ENCODE data around the gene CERS3. TPM values are rescaled to one million over a fixed set of nuclear protein-coding genes. Genes with fewer than 3 reads are reported as not detected.

Gene CERS3
- total RNA-seq (not detected), polyA plus RNA-seq (not detected)

DNA sequence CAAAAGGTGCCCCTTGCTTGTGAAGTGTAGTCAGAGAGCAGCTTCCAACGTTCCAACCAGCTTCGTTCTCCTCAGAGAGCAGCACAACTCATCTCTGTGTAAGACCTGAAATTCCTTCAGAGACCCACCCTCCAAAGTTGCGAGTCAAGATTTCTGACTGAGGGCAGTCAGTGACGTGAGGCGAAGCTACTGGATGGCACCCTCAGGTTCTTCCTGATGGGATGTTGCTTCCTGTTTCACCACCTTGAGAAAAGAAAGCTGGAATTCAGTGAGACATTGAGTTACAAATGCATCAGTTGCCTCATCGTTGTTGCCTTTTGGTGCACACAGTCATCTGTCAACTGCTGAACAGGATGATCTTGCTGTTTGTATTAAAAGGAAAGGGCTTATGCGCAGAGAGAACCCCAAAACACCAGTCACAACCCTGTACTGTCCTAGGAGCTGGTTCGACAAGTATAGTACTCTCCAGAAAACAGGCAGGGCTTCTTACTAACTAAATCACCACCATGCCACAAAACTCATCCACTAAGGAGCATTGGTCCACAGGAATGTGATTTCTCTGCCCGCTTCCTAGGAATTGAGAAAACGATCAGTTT lies at the start of gene CERS3:
TSS of gene CERS3 (minus strand) at position 118 of the 596 bp plus-strand sequence. CDS start 27,101 bp downstream, outside the sequence.
- Histone ChIP-seq H3K27me3 (ENCODE audit: control insufficient read depth in 4 of 4, insufficient read depth in 4 of 4, low read length in 3 of 4) (no peaks in the 10 kb centered on the region), H3K36me3 (ENCODE audit: control insufficient read depth in 4 of 4, insufficient read depth in 3 of 4, low read depth in 1 of 4, low read length in 3 of 4) (no peaks in the 10 kb centered on the region), H3K9me3 (ENCODE audit: control insufficient read depth in 4 of 4, low read length in 3 of 4) (no peaks in the 10 kb centered on the region), H3K4me1 (ENCODE audit: control insufficient read depth in 4 of 4, insufficient read depth in 4 of 4, low read length in 3 of 4) (peaks cover 0 to 11% (median 10%) of the 10 kb centered on the region in 4 donors), H3K27ac (ENCODE audit: low read depth in 1 of 2, low read length in 2 of 2) (no peak within 1 kb of the TSS), H3K9ac (ENCODE audit: low read depth in 1 of 2, low read length in 2 of 2) (no peak within 1 kb of the TSS), H3K4me3 (ENCODE audit: low read depth in 1 of 3, low read length in 3 of 3) (no peak within 1 kb of the TSS)
- TF ChIP-seq, protein P1, sequence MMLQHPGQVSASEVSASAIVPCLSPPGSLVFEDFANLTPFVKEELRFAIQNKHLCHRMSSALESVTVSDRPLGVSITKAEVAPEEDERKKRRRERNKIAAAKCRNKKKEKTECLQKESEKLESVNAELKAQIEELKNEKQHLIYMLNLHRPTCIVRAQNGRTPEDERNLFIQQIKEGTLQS (IDR thresholded peaks at IDR 0.05), result no peak
- TF ChIP-seq FOXA2 (IDR thresholded peaks at IDR 0.05), result no peak
- TF ChIP-seq FOXA1 (IDR thresholded peaks at IDR 0.05), result no peak
- WGBS, result 86% methylated on average over 10 of the region's 10 CpGs
- DNase-seq (ENCODE audit: low spot score), result no peak

DNA sequence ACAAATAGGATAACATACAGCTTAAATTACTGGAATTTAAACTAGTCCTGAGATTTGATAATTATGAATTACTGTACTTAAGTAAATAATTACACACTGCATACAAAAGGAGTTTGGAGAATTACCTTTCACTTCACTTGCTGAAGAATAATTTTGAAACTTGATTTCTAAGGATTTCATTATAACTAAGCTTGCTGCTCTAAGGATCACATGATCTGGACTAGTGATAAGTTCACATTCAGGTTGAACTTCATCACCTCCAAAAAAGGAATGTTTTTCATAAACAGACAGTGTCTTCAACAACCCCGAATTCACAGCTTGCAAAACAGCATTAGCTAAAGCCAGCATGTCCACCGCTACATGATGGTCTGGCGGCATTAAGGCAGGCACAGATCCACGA lies 44.8 kb upstream of the CERS3 start:
- H3K36me3 ChIP-seq (ENCODE audit: control insufficient read depth in 4 of 4, insufficient read depth in 3 of 4, low read depth in 1 of 4, low read length in 3 of 4), result peaks cover 0 to 20% (median 6%) of the 10 kb centered on the region in 4 donors
- H3K27ac ChIP-seq (ENCODE audit: low read depth in 1 of 2, low read length in 2 of 2), result no peak overlapping the region
- TF ChIP-seq HNF4G (IDR thresholded peaks at IDR 0.05) (no peak), YY1 (IDR thresholded peaks at IDR 0.05) (no peak), GABPA (IDR thresholded peaks at IDR 0.05 in 1 of 2, conservative IDR thresholded peaks at IDR 0.05 in 1 of 2) (no peak), NR2F2 (IDR thresholded peaks at IDR 0.05) (no peak), RAD21 (IDR thresholded peaks at IDR 0.05) (no peak), TAF1 (conservative IDR thresholded peaks at IDR 0.05) (no peak)
- DNase-seq (ENCODE audit: low spot score), result no peak
- no peaks in the 10 kb centered on the region for H3K4me1 ChIP-seq (ENCODE audit: control insufficient read depth in 4 of 4, insufficient read depth in 4 of 4, low read length in 3 of 4)
- no peaks in the 10 kb centered on the region for H3K27me3 ChIP-seq (ENCODE audit: control insufficient read depth in 4 of 4, insufficient read depth in 4 of 4, low read length in 3 of 4)
- 91% methylated on average over 4 of the region's 4 CpGs for WGBS
- H3K9ac ChIP-seq (ENCODE audit: low read depth in 1 of 2, low read length in 2 of 2), result no peak overlapping the region
- no peaks in the 10 kb centered on the region for H3K9me3 ChIP-seq (ENCODE audit: control insufficient read depth in 4 of 4, low read length in 3 of 4)
- H3K4me3 ChIP-seq (ENCODE audit: low read depth in 1 of 3, low read length in 3 of 3), result no peak overlapping the region

DNA sequence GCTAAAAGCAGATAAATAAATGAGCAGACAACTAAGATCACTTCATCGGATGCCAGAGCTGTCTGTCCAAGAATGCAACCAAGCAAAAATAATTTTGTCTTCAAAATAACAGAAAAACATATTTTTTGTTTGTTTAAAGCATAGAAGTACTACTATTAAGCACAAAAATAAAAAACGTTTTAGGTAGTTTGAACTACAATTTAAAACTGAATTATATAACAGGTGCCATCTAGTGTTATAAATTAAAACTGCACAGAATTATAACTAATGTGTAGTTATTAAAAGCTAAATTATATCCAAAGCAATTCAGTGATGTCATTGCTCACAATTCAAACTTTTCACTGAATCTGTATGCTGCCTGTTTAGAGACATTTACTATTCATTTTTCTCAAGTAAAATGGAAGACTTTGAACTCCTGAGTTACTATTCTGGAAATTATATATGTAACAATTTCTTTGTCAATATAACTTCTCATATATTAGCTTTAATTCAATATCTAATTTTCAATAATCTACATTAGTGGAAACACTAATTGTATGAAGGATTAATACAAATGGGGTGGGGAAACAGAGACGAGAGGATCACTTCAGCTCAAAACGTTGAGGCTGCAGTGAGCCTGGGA lies 43.7 kb upstream of the CERS3 start:
- WGBS, result 70% methylated on average over 4 of the region's 4 CpGs
- H3K27ac ChIP-seq (ENCODE audit: low read depth in 1 of 2, low read length in 2 of 2), result no peak overlapping the region
- no peaks in the 10 kb centered on the region for H3K9me3 ChIP-seq (ENCODE audit: control insufficient read depth in 4 of 4, low read length in 3 of 4)
- no peak overlapping the region for H3K4me3 ChIP-seq (ENCODE audit: low read depth in 1 of 3, low read length in 3 of 3)
- no peaks in the 10 kb centered on the region for H3K27me3 ChIP-seq (ENCODE audit: control insufficient read depth in 4 of 4, insufficient read depth in 4 of 4, low read length in 3 of 4)
- H3K36me3 ChIP-seq (ENCODE audit: control insufficient read depth in 4 of 4, insufficient read depth in 3 of 4, low read depth in 1 of 4, low read length in 3 of 4), result peaks cover 0 to 22% (median 8%) of the 10 kb centered on the region in 4 donors
- no peak for TF ChIP-seq YY1 (IDR thresholded peaks at IDR 0.05)
- no peak for TF ChIP-seq HNF4A (conservative IDR thresholded peaks at IDR 0.05)
- TF ChIP-seq, protein P2, sequence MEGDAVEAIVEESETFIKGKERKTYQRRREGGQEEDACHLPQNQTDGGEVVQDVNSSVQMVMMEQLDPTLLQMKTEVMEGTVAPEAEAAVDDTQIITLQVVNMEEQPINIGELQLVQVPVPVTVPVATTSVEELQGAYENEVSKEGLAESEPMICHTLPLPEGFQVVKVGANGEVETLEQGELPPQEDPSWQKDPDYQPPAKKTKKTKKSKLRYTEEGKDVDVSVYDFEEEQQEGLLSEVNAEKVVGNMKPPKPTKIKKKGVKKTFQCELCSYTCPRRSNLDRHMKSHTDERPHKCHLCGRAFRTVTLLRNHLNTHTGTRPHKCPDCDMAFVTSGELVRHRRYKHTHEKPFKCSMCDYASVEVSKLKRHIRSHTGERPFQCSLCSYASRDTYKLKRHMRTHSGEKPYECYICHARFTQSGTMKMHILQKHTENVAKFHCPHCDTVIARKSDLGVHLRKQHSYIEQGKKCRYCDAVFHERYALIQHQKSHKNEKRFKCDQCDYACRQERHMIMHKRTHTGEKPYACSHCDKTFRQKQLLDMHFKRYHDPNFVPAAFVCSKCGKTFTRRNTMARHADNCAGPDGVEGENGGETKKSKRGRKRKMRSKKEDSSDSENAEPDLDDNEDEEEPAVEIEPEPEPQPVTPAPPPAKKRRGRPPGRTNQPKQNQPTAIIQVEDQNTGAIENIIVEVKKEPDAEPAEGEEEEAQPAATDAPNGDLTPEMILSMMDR (IDR thresholded peaks at IDR 0.05; ENCODE audit: low read depth, low read length, missing input control), result peak; percentile 43
- peak; percentile 71 to 74 for TF ChIP-seq RAD21 (IDR thresholded peaks at IDR 0.05)
- H3K4me1 ChIP-seq (ENCODE audit: control insufficient read depth in 4 of 4, insufficient read depth in 4 of 4, low read length in 3 of 4), result no peaks in the 10 kb centered on the region
- no peak for DNase-seq (ENCODE audit: low spot score)
- no peak overlapping the region for H3K9ac ChIP-seq (ENCODE audit: low read depth in 1 of 2, low read length in 2 of 2)

Data from liver (tissue), 9 donors.